NOMO-1 treated with DMSO at 0.1 percent for 48 hours (cell line): Measurements from ENCODE around the gene DLG2.
A peak's percentile ranks its signal among the peaks of the same experiment; 100 is the strongest.

ENCODE experiments used
- DNase-seq: peaks from one replicate; lab custom pipeline; 2025; ENCODE audit not compliant: unreplicated experiment; lab: John Stamatoyannopoulos, UW

The DLG2 gene

GRCh38 chr11:84414920-84415319, 1212.2 kb downstream of the DLG2 start:
- peak; percentile 6 for DNase-seq

- no peak for DNase-seq
Observed at GRCh38 chr11:84413549-84413948, 1213.6 kb downstream of the DLG2 start.

- DNase-seq, result no peak
Observed at GRCh38 chr11:84412862-84413261, 1214.3 kb downstream of the DLG2 start.

- DNase-seq, result no peak
Observed at GRCh38 chr11:84408946-84409411, 1218.2 kb downstream of the DLG2 start.

GRCh38 chr11:84407091-84407490, 1220.1 kb downstream of the DLG2 start:
- DNase-seq, result no peak

- DNase-seq, result peak; percentile 37
Observed at GRCh38 chr11:84398017-84398626, 1229.0 kb downstream of the DLG2 start.

DNA sequence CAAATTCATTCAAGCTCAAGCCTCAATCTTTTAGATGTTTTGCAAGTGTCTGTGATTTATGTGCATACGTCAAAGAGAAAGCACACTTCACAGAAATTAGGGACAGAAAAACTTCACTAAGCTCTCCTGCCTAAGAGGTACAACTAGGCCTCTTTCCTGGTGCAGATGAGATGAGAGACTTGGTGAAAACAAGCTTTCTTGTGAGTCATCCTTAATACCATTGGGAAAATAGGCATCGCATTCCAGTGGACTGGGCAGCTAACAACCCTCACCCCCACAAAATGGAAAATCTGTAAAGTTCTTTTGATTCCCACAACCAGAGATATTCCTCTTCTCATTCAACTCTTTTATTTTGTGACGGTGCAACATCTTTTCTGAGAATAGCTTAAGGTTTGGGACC, 1230.6 kb downstream of the DLG2 start:
- DNase-seq, result no peak

DNA sequence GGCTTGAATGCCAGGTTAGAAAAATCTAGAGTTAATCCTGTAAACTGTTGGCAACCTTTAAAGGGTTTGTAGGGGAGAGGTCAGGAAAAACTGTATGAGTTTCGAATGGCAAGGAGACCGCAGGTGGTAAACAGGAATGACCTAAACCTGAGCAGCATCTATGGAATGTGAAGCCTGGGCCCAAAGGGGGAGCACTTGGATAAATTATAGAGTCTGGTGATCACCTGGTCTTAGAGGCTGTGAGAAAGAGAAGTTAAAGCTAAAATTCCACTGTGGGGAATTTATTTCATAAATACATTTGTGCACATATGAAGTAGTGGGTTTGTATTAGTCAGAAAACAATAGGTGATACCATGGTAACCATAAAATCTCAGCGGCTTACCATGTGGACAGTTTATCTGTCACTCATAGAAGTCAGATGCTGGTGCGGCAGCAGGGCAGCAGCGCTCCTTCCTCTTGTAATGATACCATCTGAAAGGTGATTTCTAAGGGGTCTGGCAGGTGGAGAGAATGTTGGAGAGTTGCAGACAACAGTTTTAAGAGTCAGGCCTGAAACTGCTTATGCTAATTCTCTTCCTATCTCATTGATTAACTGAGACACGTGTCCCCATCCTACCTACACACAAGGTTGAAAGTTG, 1236.6 kb downstream of the DLG2 start:
- no peak for DNase-seq

GRCh38 chr11:84389696-84390095, 1237.4 kb downstream of the DLG2 start:
- DNase-seq, result no peak

- peak; percentile 24 for DNase-seq
Observed at GRCh38 chr11:84384731-84385130, 1242.4 kb downstream of the DLG2 start.

DNA sequence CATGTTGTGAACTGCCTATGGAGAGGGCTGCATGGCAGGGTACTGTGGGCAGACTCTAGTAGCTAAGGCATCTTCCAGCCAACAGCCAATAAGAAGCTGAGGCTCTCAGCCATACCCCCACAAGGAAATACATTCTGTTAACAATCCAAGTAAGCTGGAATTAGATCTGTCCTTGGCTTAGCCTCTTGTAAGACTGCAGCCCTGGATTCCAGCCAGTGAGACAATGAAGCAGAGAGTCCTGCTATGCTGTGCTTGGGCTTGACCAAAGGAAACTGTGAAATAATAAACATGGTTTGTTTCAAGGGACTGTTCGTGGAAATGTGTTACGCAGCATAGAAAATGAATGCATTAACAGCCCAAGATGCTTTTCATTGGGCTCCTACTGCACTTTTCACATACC, 1243.6 kb downstream of the DLG2 start:
- DNase-seq, result no peak

DNA sequence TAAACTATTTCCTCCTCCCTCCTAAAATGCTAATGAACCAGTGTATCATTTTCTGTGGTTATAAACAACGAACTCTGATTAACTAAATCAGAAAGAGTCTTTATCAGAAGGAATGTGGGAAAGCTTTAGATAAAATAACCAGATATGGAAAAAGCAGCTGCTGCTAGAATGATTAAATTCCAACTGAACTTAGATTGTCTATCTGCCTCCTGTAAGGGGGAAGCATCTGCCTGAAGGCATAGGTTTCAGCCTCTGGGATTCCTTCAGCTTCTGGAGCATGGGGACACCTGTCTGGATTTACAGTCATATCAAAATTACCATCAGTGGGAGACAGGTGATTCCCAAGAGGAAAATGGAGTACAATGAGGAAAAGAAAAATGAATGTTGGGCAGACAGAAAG, 1245.5 kb downstream of the DLG2 start:
- DNase-seq, result no peak

DNA sequence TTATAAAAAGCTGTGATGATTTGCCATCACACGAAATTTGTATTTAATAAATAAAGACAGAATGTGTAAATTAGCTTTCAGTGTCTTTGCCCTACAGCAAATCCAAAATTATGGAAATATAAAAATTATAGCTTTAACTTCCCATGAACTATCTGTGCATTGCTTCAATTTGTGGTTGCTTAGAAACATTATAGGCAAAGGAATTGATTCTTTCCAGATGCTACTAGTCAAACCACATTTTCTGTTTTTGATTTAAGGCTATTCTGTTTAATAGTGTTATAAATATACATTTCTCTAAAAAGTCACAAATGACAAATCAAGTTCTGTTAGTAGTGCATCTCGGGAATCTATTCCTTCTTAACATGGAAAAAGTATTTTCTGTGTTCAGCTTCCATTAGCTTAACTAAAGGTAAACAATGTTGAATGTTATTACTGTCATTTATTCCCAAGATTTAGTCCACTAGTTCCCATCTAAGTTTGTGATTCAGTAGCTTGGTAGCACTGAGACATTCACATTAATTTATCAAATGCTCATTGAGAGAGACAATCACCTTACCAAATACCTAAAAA, 1254.7 kb downstream of the DLG2 start:
- no peak for DNase-seq

- DNase-seq, result no peak
Observed at GRCh38 chr11:84358034-84358433, 1269.1 kb downstream of the DLG2 start.

DNA sequence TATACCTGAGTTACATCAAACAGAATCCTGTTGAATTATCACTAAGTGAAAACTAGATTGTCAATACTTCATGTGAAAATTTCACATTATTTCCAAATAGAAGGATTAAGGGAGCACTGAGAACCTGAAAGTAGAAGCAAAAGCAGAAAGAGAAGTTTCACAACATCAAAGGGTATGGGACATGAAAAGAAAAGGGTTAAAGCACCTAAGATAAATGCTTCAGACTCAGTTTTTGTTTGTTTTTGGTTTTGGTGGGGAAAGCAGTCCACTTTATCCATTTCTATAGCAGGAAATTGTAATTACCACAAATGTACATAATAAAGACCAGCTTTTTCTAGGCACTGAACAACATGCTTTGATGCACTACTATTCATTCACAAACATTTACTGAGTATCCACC, 1271.2 kb downstream of the DLG2 start:
- DNase-seq, result no peak

DNA sequence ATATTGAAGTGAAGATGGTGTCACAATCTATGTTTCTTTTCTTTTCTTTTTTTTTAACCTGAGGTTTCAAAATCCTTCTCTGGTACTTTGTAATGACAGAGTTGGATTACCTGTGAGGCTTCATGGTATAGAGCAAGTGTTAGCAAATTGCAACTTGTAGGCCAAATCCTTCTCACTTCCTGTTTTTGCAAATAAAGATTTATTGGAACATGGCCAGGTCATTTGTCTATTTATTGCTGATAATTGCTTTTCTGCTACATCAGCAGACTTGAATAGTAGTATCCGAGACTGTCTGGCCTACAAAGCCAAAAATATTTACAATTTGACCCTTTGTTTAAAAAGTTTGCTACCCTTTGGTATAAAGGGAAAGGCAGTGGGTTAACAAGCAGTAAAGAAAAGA, 1281.5 kb downstream of the DLG2 start:
- no peak for DNase-seq

DNA sequence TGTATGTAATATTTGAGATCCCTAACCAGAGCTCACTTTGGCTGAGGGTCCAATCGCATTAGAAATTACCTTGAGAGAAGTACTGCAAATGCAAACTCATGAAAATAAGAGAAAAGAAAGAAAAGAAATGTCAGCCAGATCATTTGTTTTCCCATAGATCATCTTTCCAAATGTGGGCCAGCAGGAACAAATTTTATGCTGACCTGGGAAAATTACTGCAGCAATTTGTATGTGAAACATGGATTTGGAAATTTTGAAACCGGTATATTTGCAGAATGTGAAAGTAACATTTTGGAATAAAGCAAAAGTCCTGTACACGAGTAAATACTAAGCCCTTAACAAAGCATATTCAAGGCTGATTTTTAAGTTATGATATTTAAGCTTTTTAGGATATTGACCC, 1282.1 kb downstream of the DLG2 start:
- DNase-seq, result no peak

- no peak for DNase-seq
Observed at GRCh38 chr11:84339796-84340195, 1287.3 kb downstream of the DLG2 start.

GRCh38 chr11:84333221-84333620, 1293.9 kb downstream of the DLG2 start:
- DNase-seq, result no peak

GRCh38 chr11:84322211-84322610, 1304.9 kb downstream of the DLG2 start:
- DNase-seq, result no peak

- DNase-seq, result no peak
Observed at GRCh38 chr11:84319863-84320262, 1307.3 kb downstream of the DLG2 start.

GRCh38 chr11:84316866-84317555, 1310.1 kb downstream of the DLG2 start:
- no peak for DNase-seq
